ENCODE results near the gene SDF4. TPM values are rescaled to one million over a fixed set of nuclear protein-coding genes. Genes with fewer than 3 reads are reported as not detected.

Gene SDF4
- total RNA-seq, 1 donor from 2014 or later, result 134 TPM

- DNase-seq (ENCODE audit: low spot score), result no peak
Observed at GRCh38 chr1:1228596-1229321, 3.0 kb downstream of the SDF4 start.

GRCh38 chr1:1228187-1228586 lies 3.6 kb downstream of the SDF4 start:
- no peak for DNase-seq (ENCODE audit: low spot score)

- no peak for DNase-seq (ENCODE audit: low spot score)
Observed at GRCh38 chr1:1227386-1227785, 4.4 kb downstream of the SDF4 start.

GRCh38 chr1:1226566-1227362 lies 5.0 kb downstream of the SDF4 start:
- DNase-seq (ENCODE audit: low spot score), result no peak

GRCh38 chr1:1225913-1226312 lies 5.9 kb downstream of the SDF4 start:
- DNase-seq (ENCODE audit: low spot score), result no peak

- no peak for DNase-seq (ENCODE audit: low spot score)
Observed at GRCh38 chr1:1225238-1225845, 6.5 kb downstream of the SDF4 start.

- DNase-seq (ENCODE audit: low spot score), result no peak
Observed at GRCh38 chr1:1223891-1224290, 7.9 kb downstream of the SDF4 start.

GRCh38 chr1:1223321-1223720 lies 8.5 kb downstream of the SDF4 start:
- no peak for DNase-seq (ENCODE audit: low spot score)

GRCh38 chr1:1222575-1223225 lies 9.1 kb downstream of the SDF4 start:
- DNase-seq (ENCODE audit: low spot score), result no peak

GRCh38 chr1:1221887-1222574 lies 9.8 kb downstream of the SDF4 start:
- DNase-seq (ENCODE audit: low spot score), result no peak

- DNase-seq (ENCODE audit: low spot score), result no peak
Observed at GRCh38 chr1:1220197-1220596, 11.6 kb downstream of the SDF4 start.

- DNase-seq (ENCODE audit: low spot score), result no peak
Observed at GRCh38 chr1:1219341-1219740, 12.5 kb downstream of the SDF4 start.

- DNase-seq (ENCODE audit: low spot score), result no peak
Observed at GRCh38 chr1:1218524-1219200, 13.1 kb downstream of the SDF4 start.

- no peak for DNase-seq (ENCODE audit: low spot score)
Observed at GRCh38 chr1:1217621-1218523, 13.9 kb downstream of the SDF4 start.

- no peak for DNase-seq (ENCODE audit: low spot score)
Observed at GRCh38 chr1:1216770-1217620, 14.8 kb downstream of the SDF4 start.

GRCh38 chr1:1215881-1216605 lies 15.8 kb downstream of the SDF4 start:
- DNase-seq (ENCODE audit: low spot score), result no peak

- DNase-seq (ENCODE audit: low spot score), result no peak
Observed at GRCh38 chr1:1215080-1215676, 16.6 kb downstream of the SDF4 start.

All from ureter (tissue), 1 donor.